Mammary epithelial cell (primary cell): ENCODE results near the gene APCDD1L.

Source experiments
- EZH2 ChIP-seq: IDR thresholded peaks from 2 replicates; pipeline ENCODE4 v1.6.1; 2012; ENCODE audit warnings: low read length, inconsistent platforms, borderline replicate concordance
- TF ChIP-seq, protein P1 (sequence below), 2 donors: IDR thresholded peaks in 1 of 2; conservative IDR thresholded peaks in 1 of 2; 2 replicates each; pipeline ENCODE4 v1.5.1; 2011 to 2012; ENCODE audit warnings: inconsistent platforms in 2 of 2, low read length in 2 of 2, mild to moderate bottlenecking in 2 of 2, control low read depth in 1 of 2, low read depth in 1 of 2; ENCODE audit not compliant: insufficient read depth in 1 of 2; ENCODE audit errors: extremely low read depth in 1 of 2

DNA sequence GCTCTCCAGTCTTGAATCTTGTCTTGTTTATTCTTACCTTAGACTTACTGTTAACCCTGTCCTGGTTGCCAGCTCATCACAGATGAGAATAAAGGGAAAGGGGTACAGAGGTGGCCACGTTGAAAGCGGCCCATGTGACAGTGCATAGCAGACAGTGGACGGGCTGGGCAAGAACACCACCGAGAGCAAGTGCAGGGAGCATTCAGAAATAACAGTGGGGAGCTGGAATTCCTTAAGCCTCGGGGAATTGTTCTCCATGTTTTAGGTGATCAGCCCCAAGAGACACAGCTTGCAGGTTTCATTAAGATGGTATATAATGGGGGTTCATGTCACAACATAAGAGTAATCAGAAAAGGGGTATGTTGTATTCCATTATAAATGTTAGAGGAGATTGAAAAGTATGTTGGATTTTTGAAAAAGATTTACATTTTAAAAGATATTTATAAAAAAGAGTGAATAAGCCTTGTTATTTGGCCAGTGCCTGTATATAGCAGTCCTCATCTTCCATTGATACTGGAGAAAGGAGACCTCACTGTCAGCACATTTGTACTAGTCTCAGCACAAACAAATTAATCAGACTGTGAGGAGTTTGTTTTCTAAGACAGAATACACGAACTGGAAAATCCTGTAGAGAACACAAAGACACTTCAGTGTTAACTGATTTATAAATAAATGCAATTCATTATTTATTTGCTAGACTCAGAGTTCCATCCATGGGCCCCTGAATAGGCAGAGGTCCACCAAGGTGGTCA is 90.8 kb downstream of the APCDD1L start:
- TF ChIP-seq, protein P1, sequence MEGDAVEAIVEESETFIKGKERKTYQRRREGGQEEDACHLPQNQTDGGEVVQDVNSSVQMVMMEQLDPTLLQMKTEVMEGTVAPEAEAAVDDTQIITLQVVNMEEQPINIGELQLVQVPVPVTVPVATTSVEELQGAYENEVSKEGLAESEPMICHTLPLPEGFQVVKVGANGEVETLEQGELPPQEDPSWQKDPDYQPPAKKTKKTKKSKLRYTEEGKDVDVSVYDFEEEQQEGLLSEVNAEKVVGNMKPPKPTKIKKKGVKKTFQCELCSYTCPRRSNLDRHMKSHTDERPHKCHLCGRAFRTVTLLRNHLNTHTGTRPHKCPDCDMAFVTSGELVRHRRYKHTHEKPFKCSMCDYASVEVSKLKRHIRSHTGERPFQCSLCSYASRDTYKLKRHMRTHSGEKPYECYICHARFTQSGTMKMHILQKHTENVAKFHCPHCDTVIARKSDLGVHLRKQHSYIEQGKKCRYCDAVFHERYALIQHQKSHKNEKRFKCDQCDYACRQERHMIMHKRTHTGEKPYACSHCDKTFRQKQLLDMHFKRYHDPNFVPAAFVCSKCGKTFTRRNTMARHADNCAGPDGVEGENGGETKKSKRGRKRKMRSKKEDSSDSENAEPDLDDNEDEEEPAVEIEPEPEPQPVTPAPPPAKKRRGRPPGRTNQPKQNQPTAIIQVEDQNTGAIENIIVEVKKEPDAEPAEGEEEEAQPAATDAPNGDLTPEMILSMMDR (conservative IDR thresholded peaks at IDR 0.05 in 1 of 2, IDR thresholded peaks at IDR 0.05 in 1 of 2; ENCODE audit: extremely low read depth in 1 of 2, insufficient read depth in 1 of 2, low read depth in 1 of 2, low read length in 2 of 2) = no peak
- TF ChIP-seq EZH2 = no peak
